Kidney tubule cell (primary cell): ENCODE results near the gene GNLY.
A peak's percentile ranks its signal among the peaks of the same experiment; 100 is the strongest.

ENCODE experiments used
- DNase-seq: peaks from one replicate; pipeline ENCODE4 v3.0.0-alpha.2; 2018; ENCODE audit warnings: low spot score

GNLY gene

GRCh38 chr2:85744741-85745601, 50.8 kb downstream of the GNLY start:
- peak; percentile 38 for DNase-seq

DNA sequence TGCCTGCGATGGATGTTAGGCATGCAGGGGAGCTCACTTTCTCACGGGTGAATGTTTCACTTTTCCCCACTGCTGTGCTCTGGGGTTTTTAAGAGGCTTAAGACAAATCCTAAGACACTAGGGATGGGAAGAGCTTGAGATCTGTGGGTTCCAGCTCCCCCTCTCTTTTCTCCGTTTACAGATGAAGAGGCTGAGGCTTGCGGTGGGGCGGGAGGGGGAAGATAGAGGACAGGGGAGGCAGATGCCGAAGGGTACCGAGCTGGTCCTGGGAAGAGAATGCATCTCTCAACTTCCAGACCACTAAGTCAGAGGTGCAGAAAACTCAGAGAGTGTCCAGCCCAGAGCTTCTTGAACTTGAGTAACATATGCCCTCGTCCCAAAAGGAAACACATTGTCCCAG, 51.5 kb downstream of the GNLY start:
- DNase-seq: no peak

GRCh38 chr2:85746321-85747004, 52.3 kb downstream of the GNLY start:
- no peak for DNase-seq

DNA sequence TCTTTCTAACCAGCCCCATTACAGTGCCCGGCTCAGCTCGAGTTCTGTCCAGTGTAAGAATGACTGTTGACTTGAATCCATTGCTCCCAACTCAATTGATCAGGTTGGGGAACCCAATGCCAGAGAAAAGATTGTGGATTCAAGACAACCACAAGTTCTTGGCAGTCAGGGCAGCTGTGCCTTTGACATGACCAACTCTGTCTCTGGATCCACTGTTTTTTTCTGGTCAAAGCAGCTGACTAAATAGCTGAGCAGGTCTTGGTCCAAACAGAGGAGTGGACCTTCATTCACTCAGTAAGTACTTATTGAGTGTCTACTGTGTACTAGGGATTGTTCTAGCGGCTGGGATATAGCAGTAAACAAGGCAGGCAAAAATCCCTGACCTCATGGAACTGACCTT, 53.3 kb downstream of the GNLY start:
- DNase-seq: no peak

DNA sequence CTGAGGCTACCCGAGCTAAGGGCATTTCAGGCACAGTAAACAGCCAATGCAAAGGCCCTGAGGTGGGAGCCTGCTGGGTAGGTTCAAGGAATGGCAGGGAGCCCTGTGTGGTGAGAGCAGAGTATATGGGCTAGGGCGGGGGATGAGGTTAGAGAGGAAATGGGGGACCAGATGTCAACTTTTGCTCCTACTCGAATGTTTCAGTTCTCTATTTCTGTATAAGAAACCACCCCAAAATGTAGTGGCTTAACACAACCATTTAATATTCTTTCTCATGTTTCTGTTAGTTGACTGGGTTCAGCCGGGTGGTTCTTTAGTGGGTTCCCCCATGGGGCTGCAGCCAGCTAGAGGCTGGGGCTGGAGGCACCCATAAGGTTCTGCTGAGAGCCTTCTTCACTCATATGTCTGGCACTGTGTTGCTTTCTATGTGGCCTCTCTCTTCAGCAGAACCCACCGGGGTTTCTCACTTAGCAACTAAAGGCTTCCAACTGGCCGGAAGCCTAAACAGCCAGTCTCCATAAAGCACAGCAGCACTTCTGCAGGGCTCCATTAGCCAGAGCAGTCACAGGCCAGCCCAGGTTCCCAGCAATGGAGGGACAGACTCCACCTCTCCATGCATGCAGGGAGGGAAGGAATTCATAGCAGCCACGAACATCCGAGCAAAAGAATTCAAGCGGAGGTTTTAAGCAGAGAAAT, 54.0 kb downstream of the GNLY start:
- no peak for DNase-seq
